IMR-90 (cell line): ENCODE measurements around the gene CARD16. TPM values are rescaled to one million over a fixed set of nuclear protein-coding genes. Genes with fewer than 3 reads are reported as not detected.

ENCODE experiments used
- ATAC-seq: fragments of 200-7000 bp; cut with Tn5 transposase; 2 replicates; pipeline ENCODE4 v1.9.1; 2020; ENCODE audit warnings: low read depth, mild to moderate bottlenecking, moderate library complexity
- BruUV-seq: library from RNA; stranded (reverse); fragments of 400-500 nt; replicated peaks from 2 replicates; lab custom pipeline; 2021; lab: Mats Ljungman, UMichigan
- CTCF ChIA-PET: fragments of 300-600 bp; formaldehyde crosslinking; extraction: SDS; loops from one replicate; lab custom pipeline; 2021; ENCODE audit warnings: antibody characterized with exemption; lab: Yijun Ruan, JAX
- POLR2A ChIA-PET: fragments of 300-600 bp; sonication (Branson Sonifier 250); formaldehyde crosslinking; loops from one replicate; lab custom pipeline; 2022; ENCODE audit warnings: antibody characterized with exemption; ENCODE audit not compliant: unreplicated experiment; lab: Charles Lee
- DNase-seq: peaks from one replicate; pipeline ENCODE4 v3.0.0; 2013
- H2AFZ ChIP-seq: replicated peaks from 2 replicates; pipeline ENCODE3; 2013; ENCODE audit warnings: low read length, mild to moderate bottlenecking; ENCODE audit not compliant: poor library complexity
- H2AK5ac ChIP-seq: 2 replicates; pipeline ENCODE4 v1.6.1; 2013; ENCODE audit warnings: low read depth, low read length, inconsistent platforms
- H2AK9ac ChIP-seq: replicated peaks from 2 replicates; pipeline ENCODE3; 2013; ENCODE audit warnings: mild to moderate bottlenecking, low read depth, low read length, moderate library complexity; ENCODE audit not compliant: poor library complexity
- H2BK120ac ChIP-seq: 2 replicates; pipeline ENCODE4 v1.6.1; 2013; ENCODE audit warnings: low read depth, low read length, inconsistent platforms
- H2BK15ac ChIP-seq: 3 replicates; pipeline ENCODE4 v1.6.1; 2013; ENCODE audit warnings: low read depth, low read length, inconsistent platforms
- H2BK20ac ChIP-seq: 2 replicates; pipeline ENCODE4 v1.6.1; 2013; ENCODE audit warnings: low read depth, mild to moderate bottlenecking, inconsistent platforms, low read length, moderate library complexity
- H2BK5ac ChIP-seq: 2 replicates; pipeline ENCODE4 v1.6.1; 2013; ENCODE audit warnings: mild to moderate bottlenecking, low read depth, low read length, inconsistent platforms; ENCODE audit not compliant: poor library complexity, severe bottlenecking
- H3K14ac ChIP-seq: replicated peaks from 2 replicates; pipeline ENCODE4 v1.6.1; 2013; ENCODE audit warnings: low read depth, low read length, inconsistent platforms
- H3K18ac ChIP-seq: 2 replicates; pipeline ENCODE4 v1.6.1; 2013; ENCODE audit warnings: low read depth, low read length, control low read depth
- H3K23ac ChIP-seq: 2 replicates; pipeline ENCODE4 v1.6.1; 2013; ENCODE audit warnings: low read depth, low read length, inconsistent platforms
- H3K27ac ChIP-seq: 2 replicates; pipeline ENCODE4 v1.5.1; 2013; ENCODE audit warnings: mild to moderate bottlenecking, control low read depth, low read length; ENCODE audit not compliant: insufficient read depth
- H3K27me3 ChIP-seq: 2 replicates; pipeline ENCODE4 v1.6.1; 2013; ENCODE audit warnings: low read length; ENCODE audit not compliant: control insufficient read depth, insufficient read depth
- H3K36me3 ChIP-seq: 2 replicates; pipeline ENCODE4 v1.6.1; 2013; ENCODE audit warnings: low read length, mixed read lengths; ENCODE audit not compliant: control insufficient read depth, insufficient read depth
- H3K4ac ChIP-seq: 2 replicates; pipeline ENCODE4 v1.6.1; 2013; ENCODE audit warnings: low read depth, low read length, inconsistent platforms
- H3K4me1 ChIP-seq: 2 replicates; pipeline ENCODE4 v1.6.1; 2013; ENCODE audit warnings: low read length, mixed read lengths; ENCODE audit not compliant: control insufficient read depth, insufficient read depth
- H3K4me2 ChIP-seq: 2 replicates; pipeline ENCODE4 v1.6.1; 2013; ENCODE audit warnings: low read depth, mild to moderate bottlenecking, control low read depth, low read length, moderate library complexity
- H3K4me3 ChIP-seq: 2 replicates; pipeline ENCODE4 v1.5.1; 2013; ENCODE audit warnings: low read depth, mild to moderate bottlenecking, control low read depth, low read length, moderate library complexity; ENCODE audit not compliant: insufficient read depth
- H3K56ac ChIP-seq: 2 replicates; pipeline ENCODE4 v1.6.1; 2013; ENCODE audit warnings: low read length, inconsistent platforms; ENCODE audit not compliant: insufficient read depth; ENCODE audit errors: extremely low read depth
- H3K79me1 ChIP-seq, 2 experiments: 2 replicates each; pipeline ENCODE4 v1.6.1; 2013; ENCODE audit warnings: low read length in 2 of 2, inconsistent platforms in 1 of 2, low read depth in 1 of 2
- H3K9ac ChIP-seq: 2 replicates; pipeline ENCODE4 v1.6.1; 2013; ENCODE audit warnings: low read depth, low read length, control low read depth
- H3K9me1 ChIP-seq: 2 replicates; pipeline ENCODE4 v1.6.1; 2013; ENCODE audit warnings: low read length, inconsistent platforms; ENCODE audit not compliant: insufficient read depth
- H3K9me3 ChIP-seq: 2 replicates; pipeline ENCODE4 v1.6.1; 2013; ENCODE audit warnings: low read length; ENCODE audit not compliant: control insufficient read depth, insufficient read depth
- H4K20me1 ChIP-seq: 2 replicates; pipeline ENCODE4 v1.6.1; 2013; ENCODE audit warnings: low read length, inconsistent platforms; ENCODE audit not compliant: insufficient read depth
- H4K5ac ChIP-seq: 2 replicates; pipeline ENCODE4 v1.6.1; 2013; ENCODE audit warnings: mild to moderate bottlenecking, low read depth, low read length, control low read depth
- H4K8ac ChIP-seq, 2 experiments: 2 replicates each; pipeline ENCODE4 v1.6.1; 2013; ENCODE audit warnings: low read depth in 2 of 2, low read length in 2 of 2, control low read depth in 1 of 2, inconsistent platforms in 1 of 2
- H4K91ac ChIP-seq: 2 replicates; pipeline ENCODE4 v1.6.1; 2013; ENCODE audit warnings: low read depth, low read length, inconsistent platforms; ENCODE audit not compliant: insufficient read depth
- BHLHE40 ChIP-seq: fragments of 150-350 bp; IDR thresholded peaks from 2 replicates; pipeline ENCODE4 v1.6.1; 2016; ENCODE audit warnings: mild to moderate bottlenecking, low read depth, low read length
- CHD1 ChIP-seq: IDR thresholded peaks from 2 replicates; pipeline ENCODE4 v1.6.1; 2012; ENCODE audit warnings: low read depth, low read length, improper control_type of control experiment
- FOS ChIP-seq: fragments of 150-350 bp; IDR thresholded peaks from 2 replicates; pipeline ENCODE4 v1.6.1; 2016; ENCODE audit warnings: low read depth, low read length
- MAFK ChIP-seq: IDR thresholded peaks from 2 replicates; pipeline ENCODE4 v1.6.1; 2012; ENCODE audit warnings: low read depth, low read length, improper control_type of control experiment
- MAZ ChIP-seq: IDR thresholded peaks from 2 replicates; pipeline ENCODE4 v1.6.1; 2012; ENCODE audit warnings: low read depth, mild to moderate bottlenecking, low read length, improper control_type of control experiment, moderate library complexity, borderline replicate concordance
- NFE2L2 ChIP-seq: fragments of 150-350 bp; IDR thresholded peaks from 2 replicates; pipeline ENCODE4 v1.6.1; 2016; ENCODE audit warnings: low read depth, mild to moderate bottlenecking, low read length
- POLR2A ChIP-seq: IDR thresholded peaks from 2 replicates; pipeline ENCODE4 v1.6.1; 2012; ENCODE audit warnings: mild to moderate bottlenecking, low read depth, low read length
- RAD21 ChIP-seq: IDR thresholded peaks from 2 replicates; pipeline ENCODE4 v1.6.1; 2012; ENCODE audit warnings: low read length, improper control_type of control experiment
- RCOR1 ChIP-seq: IDR thresholded peaks from 2 replicates; pipeline ENCODE4 v1.6.1; 2012; ENCODE audit warnings: mild to moderate bottlenecking, low read length, improper control_type of control experiment; ENCODE audit not compliant: insufficient replicate concordance
- RFX5 ChIP-seq: IDR thresholded peaks from 2 replicates; pipeline ENCODE4 v1.8.0; 2012; ENCODE audit warnings: low read depth, mild to moderate bottlenecking, low read length, moderate library complexity
- SMC3 ChIP-seq: fragments of 150-350 bp; IDR thresholded peaks from 2 replicates; pipeline ENCODE4 v1.6.1; 2016; ENCODE audit warnings: low read depth, mild to moderate bottlenecking, antibody characterized with exemption, low read length, moderate library complexity
- WGBS, 2 experiments: methylation state at CpG; one replicate each; pipeline versions ENCODE4 v1.1.5 to v1.1.7; 2013; ENCODE audit warnings: missing lambda C conversion rate in 2 of 2; ENCODE audit not compliant: insufficient read length in 1 of 2; ENCODE audit errors: extremely low coverage in 2 of 2; 5-methylcytosine and 5-hydroxymethylcytosine counted together
- dilution Hi-C: fragments of 300-500 bp; cut with HindIII; formaldehyde crosslinking; loops from one replicate; pipeline ENCODE4 v1.14.3; 2018; ENCODE audit warnings: low sequenced_read_pairs; ENCODE audit not compliant: unreplicated experiment
- in situ Hi-C: fragments of 300-500 bp; cut with MboI; formaldehyde crosslinking; loops from 3 replicates; pipeline ENCODE4 v1.14.3; 2019; ENCODE audit warnings: low sequenced_read_pairs, inconsistent platforms, mixed read lengths
- intact Hi-C: fragments of 100-400 bp; cut with micrococcal nuclease; formaldehyde crosslinking; loops from 2 replicates; pipeline ENCODE4 v1.10.0; 2022
- polyA plus RNA-seq, 3 experiments: library from polyadenylated mRNA; depleted of rRNA; stranded (reverse); fragments of >200 nt; gene quantifications; 2 replicates each; pipeline ENCODE4 v1.2.3, GENCODE V29; 2012; ENCODE audit warnings: low replicate concordance in 1 of 3
- total RNA-seq: library from RNA; depleted of rRNA; stranded (reverse); fragments of >200 nt; gene quantifications from 2 replicates; pipeline ENCODE4 v1.2.3, GENCODE V29; 2012
- TF ChIP-seq, protein P1 (sequence below): conservative IDR thresholded peaks from 2 replicates; pipeline ENCODE4 v1.5.1; 2012; ENCODE audit warnings: mild to moderate bottlenecking, low read depth, low read length, improper control_type of control experiment
- TF ChIP-seq, protein P2 (sequence below): fragments of 150-350 bp; IDR thresholded peaks from 2 replicates; pipeline ENCODE4 v1.6.1; 2016; ENCODE audit warnings: low read depth, mild to moderate bottlenecking, low read length, moderate library complexity, borderline replicate concordance
- TF ChIP-seq, protein P3 (sequence below): fragments of 150-350 bp; IDR thresholded peaks from 2 replicates; pipeline ENCODE4 v1.6.1; 2017; ENCODE audit warnings: mild to moderate bottlenecking, antibody characterized with exemption, low read length, low read depth

The CARD16 gene
- total and polyA plus RNA-seq, 2 of the 4 experiments (the other 2 are of a cell fraction), result 7.9 to 29.2 TPM

DNA sequence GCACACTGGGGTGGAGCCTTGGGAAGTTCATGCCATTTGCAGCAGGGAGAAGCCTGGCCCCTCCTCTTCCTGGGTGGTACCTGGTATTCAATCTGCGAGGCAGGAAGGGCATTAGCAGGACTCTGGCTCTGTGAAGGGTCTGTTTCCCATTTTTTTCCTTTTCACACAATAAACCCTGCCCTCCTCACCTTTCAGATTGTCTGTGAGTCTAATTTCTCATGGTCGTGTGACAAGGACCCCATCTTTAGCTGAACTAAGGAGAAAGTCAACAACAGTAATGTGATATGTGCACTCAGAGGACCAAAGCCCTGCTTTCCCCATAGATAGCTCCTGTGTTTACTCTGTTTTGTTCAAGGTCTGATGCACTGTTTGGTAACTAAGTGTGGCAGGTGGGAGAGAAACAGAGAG, 50.1 kb downstream of the CARD16 start:
- no peak for TF ChIP-seq POLR2A
- no peak for TF ChIP-seq RAD21
- TF ChIP-seq SMC3, result no peak
- no peak for TF ChIP-seq FOS
- TF ChIP-seq, protein P1, sequence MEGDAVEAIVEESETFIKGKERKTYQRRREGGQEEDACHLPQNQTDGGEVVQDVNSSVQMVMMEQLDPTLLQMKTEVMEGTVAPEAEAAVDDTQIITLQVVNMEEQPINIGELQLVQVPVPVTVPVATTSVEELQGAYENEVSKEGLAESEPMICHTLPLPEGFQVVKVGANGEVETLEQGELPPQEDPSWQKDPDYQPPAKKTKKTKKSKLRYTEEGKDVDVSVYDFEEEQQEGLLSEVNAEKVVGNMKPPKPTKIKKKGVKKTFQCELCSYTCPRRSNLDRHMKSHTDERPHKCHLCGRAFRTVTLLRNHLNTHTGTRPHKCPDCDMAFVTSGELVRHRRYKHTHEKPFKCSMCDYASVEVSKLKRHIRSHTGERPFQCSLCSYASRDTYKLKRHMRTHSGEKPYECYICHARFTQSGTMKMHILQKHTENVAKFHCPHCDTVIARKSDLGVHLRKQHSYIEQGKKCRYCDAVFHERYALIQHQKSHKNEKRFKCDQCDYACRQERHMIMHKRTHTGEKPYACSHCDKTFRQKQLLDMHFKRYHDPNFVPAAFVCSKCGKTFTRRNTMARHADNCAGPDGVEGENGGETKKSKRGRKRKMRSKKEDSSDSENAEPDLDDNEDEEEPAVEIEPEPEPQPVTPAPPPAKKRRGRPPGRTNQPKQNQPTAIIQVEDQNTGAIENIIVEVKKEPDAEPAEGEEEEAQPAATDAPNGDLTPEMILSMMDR, result no peak
- TF ChIP-seq RFX5, result no peak
- no peak for TF ChIP-seq NFE2L2
- TF ChIP-seq CHD1, result no peak
- no peak for TF ChIP-seq BHLHE40
- TF ChIP-seq RCOR1, result no peak
- no peak for TF ChIP-seq MAFK
- TF ChIP-seq, protein P2, sequence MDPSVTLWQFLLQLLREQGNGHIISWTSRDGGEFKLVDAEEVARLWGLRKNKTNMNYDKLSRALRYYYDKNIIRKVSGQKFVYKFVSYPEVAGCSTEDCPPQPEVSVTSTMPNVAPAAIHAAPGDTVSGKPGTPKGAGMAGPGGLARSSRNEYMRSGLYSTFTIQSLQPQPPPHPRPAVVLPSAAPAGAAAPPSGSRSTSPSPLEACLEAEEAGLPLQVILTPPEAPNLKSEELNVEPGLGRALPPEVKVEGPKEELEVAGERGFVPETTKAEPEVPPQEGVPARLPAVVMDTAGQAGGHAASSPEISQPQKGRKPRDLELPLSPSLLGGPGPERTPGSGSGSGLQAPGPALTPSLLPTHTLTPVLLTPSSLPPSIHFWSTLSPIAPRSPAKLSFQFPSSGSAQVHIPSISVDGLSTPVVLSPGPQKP, result no peak
- TF ChIP-seq, protein P3, sequence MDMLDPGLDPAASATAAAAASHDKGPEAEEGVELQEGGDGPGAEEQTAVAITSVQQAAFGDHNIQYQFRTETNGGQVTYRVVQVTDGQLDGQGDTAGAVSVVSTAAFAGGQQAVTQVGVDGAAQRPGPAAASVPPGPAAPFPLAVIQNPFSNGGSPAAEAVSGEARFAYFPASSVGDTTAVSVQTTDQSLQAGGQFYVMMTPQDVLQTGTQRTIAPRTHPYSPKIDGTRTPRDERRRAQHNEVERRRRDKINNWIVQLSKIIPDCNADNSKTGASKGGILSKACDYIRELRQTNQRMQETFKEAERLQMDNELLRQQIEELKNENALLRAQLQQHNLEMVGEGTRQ, result no peak
- no peak for TF ChIP-seq MAZ
- no peak overlapping the region for H4K5ac ChIP-seq
- H3K14ac ChIP-seq, result no peak overlapping the region
- in situ Hi-C loops, result no loop called here
- no peak overlapping the region for H2AFZ ChIP-seq
- no peak overlapping the region for H2BK120ac ChIP-seq
- H2BK15ac ChIP-seq, result no peak overlapping the region
- intact Hi-C loops, result no loop called here
- no peak for DNase-seq
- H3K18ac ChIP-seq, result no peak overlapping the region
- ATAC-seq, result no peak
- no peak overlapping the region for H2AK9ac ChIP-seq
- ChIA-PET CTCF (no interaction called here), POLR2A (no interaction called here)
- H3K9me3 ChIP-seq, result no peaks in the 10 kb centered on the region
- no peak overlapping the region for H4K91ac ChIP-seq
- no CpG with 5 or more reads among the region's 2 CpGs for WGBS, 2 experiments
- no peak overlapping the region for H2BK5ac ChIP-seq
- H4K20me1 ChIP-seq, result no peaks in the 10 kb centered on the region
- H3K27ac ChIP-seq, result no peak overlapping the region
- no peak overlapping the region for H3K23ac ChIP-seq
- no peaks in the 10 kb centered on the region for H3K79me1 ChIP-seq
- no peak overlapping the region for H3K4ac ChIP-seq
- no peak overlapping the region for H2AK5ac ChIP-seq
- H3K9ac ChIP-seq, result no peak overlapping the region
- H3K27me3 ChIP-seq, result no peaks in the 10 kb centered on the region
- dilution Hi-C loops, result no loop called here
- 0 out of 2 replicates have a peak, but pooled peaks cover under 1% of the 10 kb centered on the region for H3K4me1 ChIP-seq
- H3K36me3 ChIP-seq, result no peaks in the 10 kb centered on the region
- H4K8ac ChIP-seq, result no peak overlapping the region
- H3K9me1 ChIP-seq, result 0 out of 2 replicates have a peak, but pooled peaks cover 3% of the 10 kb centered on the region
- H2BK20ac ChIP-seq, result no peak overlapping the region
- H3K56ac ChIP-seq, result no peak overlapping the region
- H3K4me3 ChIP-seq, result no peak overlapping the region
- no TSS peak for BruUV-seq
- no peak overlapping the region for H3K4me2 ChIP-seq
